Esophagus muscularis mucosa (tissue), 4 donors: ENCODE data around the gene MYZAP.

Source experiments
- EP300 ChIP-seq: sonication (generic); formaldehyde crosslinking; IDR thresholded peaks from one replicate; pipeline ENCODE4 v1.6.1; 2017; ENCODE audit warnings: antibody characterized with exemption
- POLR2A ChIP-seq: fragments of 450-650 bp; IDR thresholded peaks from one replicate; pipeline ENCODE4 v1.6.1; 2017; ENCODE audit warnings: antibody characterized with exemption, moderate library complexity, mild to moderate bottlenecking, low read depth
- TF ChIP-seq, protein P1 (sequence below), 3 experiments: fragments of 200-600 bp in 2 of 3; fragments of 450-650 bp in 1 of 3; sonication (generic) in 2 of 3; IDR thresholded peaks; one replicate each; pipeline ENCODE4 v1.5.1; 2017 to 2019; ENCODE audit warnings: antibody characterized with exemption in 3 of 3, mild to moderate bottlenecking in 2 of 3, moderate library complexity in 1 of 3

DNA sequence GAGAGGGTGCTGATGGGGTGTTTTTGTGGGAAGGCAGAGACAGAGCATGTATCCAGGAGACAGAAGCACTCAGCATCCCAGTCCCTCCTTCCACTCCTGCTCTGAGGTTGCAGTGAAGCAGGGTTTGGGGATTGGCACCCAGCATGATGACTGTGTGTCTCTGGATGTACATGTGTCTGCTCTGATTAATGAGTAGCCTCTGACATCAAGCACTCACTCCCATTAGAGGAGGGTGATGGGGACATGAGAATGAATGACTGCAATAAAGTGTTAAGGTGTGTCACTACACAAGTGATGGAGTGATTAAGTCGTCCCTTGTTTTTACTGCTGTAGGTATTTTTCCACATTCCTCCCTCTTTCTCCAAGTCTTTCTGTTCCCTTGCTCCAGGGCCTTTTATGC, 9.6 kb upstream of the MYZAP start:
- TF ChIP-seq, protein P1, sequence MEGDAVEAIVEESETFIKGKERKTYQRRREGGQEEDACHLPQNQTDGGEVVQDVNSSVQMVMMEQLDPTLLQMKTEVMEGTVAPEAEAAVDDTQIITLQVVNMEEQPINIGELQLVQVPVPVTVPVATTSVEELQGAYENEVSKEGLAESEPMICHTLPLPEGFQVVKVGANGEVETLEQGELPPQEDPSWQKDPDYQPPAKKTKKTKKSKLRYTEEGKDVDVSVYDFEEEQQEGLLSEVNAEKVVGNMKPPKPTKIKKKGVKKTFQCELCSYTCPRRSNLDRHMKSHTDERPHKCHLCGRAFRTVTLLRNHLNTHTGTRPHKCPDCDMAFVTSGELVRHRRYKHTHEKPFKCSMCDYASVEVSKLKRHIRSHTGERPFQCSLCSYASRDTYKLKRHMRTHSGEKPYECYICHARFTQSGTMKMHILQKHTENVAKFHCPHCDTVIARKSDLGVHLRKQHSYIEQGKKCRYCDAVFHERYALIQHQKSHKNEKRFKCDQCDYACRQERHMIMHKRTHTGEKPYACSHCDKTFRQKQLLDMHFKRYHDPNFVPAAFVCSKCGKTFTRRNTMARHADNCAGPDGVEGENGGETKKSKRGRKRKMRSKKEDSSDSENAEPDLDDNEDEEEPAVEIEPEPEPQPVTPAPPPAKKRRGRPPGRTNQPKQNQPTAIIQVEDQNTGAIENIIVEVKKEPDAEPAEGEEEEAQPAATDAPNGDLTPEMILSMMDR (IDR thresholded peaks at IDR 0.05), result no peak
- TF ChIP-seq POLR2A (no peak), EP300 (no peak)
